Duodenal mucosa (tissue), 2 donors: Measurements from ENCODE around the gene ZMYM2.

Experiments used
- H3K27ac ChIP-seq: one replicate; pipeline ENCODE4 v1.7.0; 2013; ENCODE audit warnings: low read depth, low read length
- H3K27me3 ChIP-seq, 2 donors: one replicate each; pipeline ENCODE4 v1.7.0; 2013; ENCODE audit warnings: low read length in 2 of 2, control low read depth in 1 of 2; ENCODE audit not compliant: insufficient read depth in 2 of 2, control insufficient read depth in 1 of 2
- H3K36me3 ChIP-seq, 2 donors: one replicate each; pipeline ENCODE4 v1.7.0; 2013; ENCODE audit warnings: low read length in 2 of 2, control low read depth in 1 of 2; ENCODE audit not compliant: insufficient read depth in 2 of 2, control insufficient read depth in 1 of 2
- H3K4me1 ChIP-seq, 2 donors: one replicate each; pipeline ENCODE4 v1.7.0; 2013; ENCODE audit warnings: low read length in 2 of 2, control low read depth in 1 of 2; ENCODE audit not compliant: insufficient read depth in 2 of 2, control insufficient read depth in 1 of 2
- H3K4me3 ChIP-seq, 2 donors: one replicate each; pipeline ENCODE4 v1.7.0; 2013; ENCODE audit warnings: low read length in 2 of 2, low read depth in 1 of 2
- H3K9ac ChIP-seq, 2 donors: one replicate each; pipeline ENCODE4 v1.7.0; 2013; ENCODE audit warnings: low read length in 2 of 2, low read depth in 1 of 2
- H3K9me3 ChIP-seq, 2 donors: one replicate each; pipeline ENCODE4 v1.7.0; 2013; ENCODE audit warnings: low read length in 2 of 2, control low read depth in 1 of 2; ENCODE audit not compliant: control insufficient read depth in 1 of 2

The ZMYM2 gene

DNA sequence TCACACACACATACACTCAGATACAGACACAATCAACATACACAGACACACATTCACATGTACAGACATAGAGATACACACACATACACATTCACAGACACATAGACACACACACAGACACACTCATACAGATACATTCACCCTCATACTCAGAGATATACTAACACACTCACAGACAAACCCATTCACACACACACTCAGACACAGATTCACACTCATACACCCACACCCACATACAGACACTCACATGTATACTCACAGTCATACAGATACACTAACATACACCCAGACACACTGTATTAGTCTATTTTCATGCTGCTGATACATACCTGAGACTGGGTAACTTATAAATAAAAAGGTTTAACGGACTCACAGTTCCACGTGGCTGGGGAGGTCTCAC is 171.5 kb downstream of the ZMYM2 start:
- Histone ChIP-seq H3K9me3 (no peaks in the 10 kb centered on the region), H3K36me3 (no peaks in the 10 kb centered on the region), H3K27me3 (peaks cover 14 to 19% of the 10 kb centered on the region in 2 donors), H3K27ac (no peak overlapping the region), H3K4me3 (no peak overlapping the region), H3K4me1 (peaks cover 4 to 7% of the 10 kb centered on the region in 2 donors), H3K9ac (no peak overlapping the region)

DNA sequence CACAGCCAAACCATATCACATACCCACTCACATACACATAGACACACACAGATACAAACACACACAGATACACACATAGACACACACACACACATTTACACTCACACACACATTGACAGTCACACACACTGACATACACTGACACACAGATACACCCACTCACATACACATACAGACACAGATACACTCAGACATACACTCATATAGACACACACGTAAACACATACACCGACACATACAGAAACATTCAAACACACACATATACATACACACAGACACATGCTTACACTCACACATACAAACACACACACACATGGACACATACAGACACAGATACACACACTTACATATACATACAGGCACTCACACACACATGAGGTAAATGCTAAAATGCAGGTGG is 172.1 kb downstream of the ZMYM2 start:
- peaks cover 14 to 16% of the 10 kb centered on the region in 2 donors for H3K27me3 ChIP-seq
- no peaks in the 10 kb centered on the region for H3K36me3 ChIP-seq
- H3K4me3 ChIP-seq = no peak overlapping the region
- H3K27ac ChIP-seq = no peak overlapping the region
- H3K9me3 ChIP-seq = no peaks in the 10 kb centered on the region
- no peak overlapping the region for H3K9ac ChIP-seq
- peaks cover 4 to 7% of the 10 kb centered on the region in 2 donors for H3K4me1 ChIP-seq

DNA sequence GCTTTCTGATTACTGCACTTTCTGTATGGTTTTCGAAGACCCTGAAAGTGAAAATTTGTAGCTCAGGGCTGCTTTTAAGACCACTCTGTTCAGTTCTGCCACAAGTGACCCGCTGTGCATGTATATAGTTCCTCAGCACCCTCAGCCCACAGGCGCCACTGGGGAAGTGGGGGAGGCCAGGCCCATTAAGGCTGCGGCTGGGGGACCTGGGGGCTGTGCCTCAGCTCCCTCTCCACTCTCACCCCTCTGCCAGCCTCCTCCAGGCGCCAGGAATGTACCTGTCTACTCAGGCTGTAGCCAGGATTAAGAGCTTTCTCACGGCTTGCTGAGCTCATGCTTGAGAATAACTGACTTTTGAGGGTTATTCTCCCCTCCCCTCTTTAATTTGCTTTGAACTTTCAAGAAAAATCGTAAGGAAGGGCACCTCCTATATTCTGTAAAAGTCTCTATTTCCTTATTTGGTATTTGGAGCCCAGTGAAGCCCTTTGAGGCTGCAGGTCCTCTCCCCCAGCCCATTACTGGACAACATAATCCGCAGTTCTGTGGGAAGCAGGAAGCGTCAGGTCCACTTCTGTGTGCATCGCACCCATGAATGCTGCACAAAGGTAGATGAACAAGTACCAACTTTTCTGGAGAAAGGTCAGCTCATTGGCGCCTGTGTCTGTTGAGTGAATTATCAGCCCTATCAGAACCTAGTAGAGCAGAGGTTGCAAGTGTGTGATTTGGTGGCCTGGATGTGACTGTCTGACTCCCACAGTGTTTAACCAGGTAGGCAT is 172.7 kb downstream of the ZMYM2 start:
- Histone ChIP-seq H3K27ac (no peak overlapping the region), H3K9me3 (no peaks in the 10 kb centered on the region), H3K9ac (no peak overlapping the region), H3K4me3 (no peak overlapping the region), H3K36me3 (no peaks in the 10 kb centered on the region), H3K27me3 (peaks cover 13 to 14% of the 10 kb centered on the region in 2 donors), H3K4me1 (peaks cover 4 to 7% of the 10 kb centered on the region in 2 donors)

DNA sequence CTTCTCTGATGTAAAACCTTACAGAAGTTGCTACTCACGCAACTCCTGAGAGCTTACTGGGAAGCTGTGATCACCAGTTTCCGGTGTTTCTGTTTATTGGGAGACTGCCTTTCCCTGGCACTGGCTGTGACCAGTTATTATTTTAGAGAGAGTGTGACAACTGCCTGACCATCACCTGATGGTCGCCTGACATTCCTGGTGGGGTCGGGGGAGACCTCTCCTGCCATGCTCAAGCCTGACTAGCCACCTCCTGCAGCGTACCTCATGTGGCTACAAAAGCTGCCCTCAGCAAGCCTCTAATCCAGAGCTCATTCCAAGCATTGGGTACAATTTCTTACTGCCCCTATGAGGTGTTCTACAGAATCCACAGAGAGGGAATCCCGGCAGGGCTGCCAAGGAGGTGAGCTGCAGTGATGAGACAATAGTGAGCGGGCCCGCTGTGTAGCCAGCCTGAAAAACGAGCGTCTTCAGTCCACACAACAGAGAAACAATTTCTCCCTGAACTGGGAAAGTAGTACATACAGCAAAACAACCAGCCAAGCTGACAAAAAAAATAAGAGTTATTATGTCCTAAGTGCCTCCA is 173.6 kb downstream of the ZMYM2 start:
- Histone ChIP-seq H3K9ac (no peak overlapping the region), H3K36me3 (no peaks in the 10 kb centered on the region), H3K9me3 (no peaks in the 10 kb centered on the region), H3K27me3 (peaks cover 13 to 14% of the 10 kb centered on the region in 2 donors), H3K4me1 (peaks cover 4 to 7% of the 10 kb centered on the region in 2 donors), H3K27ac (no peak overlapping the region), H3K4me3 (no peak overlapping the region)

DNA sequence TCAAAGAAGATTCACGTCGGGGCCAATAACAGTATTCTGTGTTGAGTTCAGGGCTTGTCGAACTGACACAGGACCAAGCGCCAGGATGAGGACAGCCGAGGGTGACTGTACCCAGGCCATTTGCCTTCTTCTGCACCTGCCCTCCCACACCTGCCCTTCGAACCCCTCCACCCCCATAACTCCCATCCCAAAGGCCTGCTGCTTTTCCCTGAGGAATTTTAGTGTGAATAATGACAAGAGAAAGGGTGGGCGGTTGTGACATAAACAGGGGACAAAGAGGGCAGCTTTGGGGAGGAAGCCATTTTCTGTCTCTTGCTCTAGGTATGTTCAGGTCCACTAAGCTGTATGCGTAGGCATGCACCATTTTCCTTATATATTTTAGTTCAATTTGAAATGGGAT is 176.2 kb downstream of the ZMYM2 start:
- Histone ChIP-seq H3K27me3 (peaks cover 21 to 28% of the 10 kb centered on the region in 2 donors), H3K27ac (no peak overlapping the region), H3K9me3 (no peaks in the 10 kb centered on the region), H3K4me3 (no peak overlapping the region), H3K9ac (no peak overlapping the region), H3K36me3 (no peaks in the 10 kb centered on the region), H3K4me1 (no peaks in the 10 kb centered on the region)

DNA sequence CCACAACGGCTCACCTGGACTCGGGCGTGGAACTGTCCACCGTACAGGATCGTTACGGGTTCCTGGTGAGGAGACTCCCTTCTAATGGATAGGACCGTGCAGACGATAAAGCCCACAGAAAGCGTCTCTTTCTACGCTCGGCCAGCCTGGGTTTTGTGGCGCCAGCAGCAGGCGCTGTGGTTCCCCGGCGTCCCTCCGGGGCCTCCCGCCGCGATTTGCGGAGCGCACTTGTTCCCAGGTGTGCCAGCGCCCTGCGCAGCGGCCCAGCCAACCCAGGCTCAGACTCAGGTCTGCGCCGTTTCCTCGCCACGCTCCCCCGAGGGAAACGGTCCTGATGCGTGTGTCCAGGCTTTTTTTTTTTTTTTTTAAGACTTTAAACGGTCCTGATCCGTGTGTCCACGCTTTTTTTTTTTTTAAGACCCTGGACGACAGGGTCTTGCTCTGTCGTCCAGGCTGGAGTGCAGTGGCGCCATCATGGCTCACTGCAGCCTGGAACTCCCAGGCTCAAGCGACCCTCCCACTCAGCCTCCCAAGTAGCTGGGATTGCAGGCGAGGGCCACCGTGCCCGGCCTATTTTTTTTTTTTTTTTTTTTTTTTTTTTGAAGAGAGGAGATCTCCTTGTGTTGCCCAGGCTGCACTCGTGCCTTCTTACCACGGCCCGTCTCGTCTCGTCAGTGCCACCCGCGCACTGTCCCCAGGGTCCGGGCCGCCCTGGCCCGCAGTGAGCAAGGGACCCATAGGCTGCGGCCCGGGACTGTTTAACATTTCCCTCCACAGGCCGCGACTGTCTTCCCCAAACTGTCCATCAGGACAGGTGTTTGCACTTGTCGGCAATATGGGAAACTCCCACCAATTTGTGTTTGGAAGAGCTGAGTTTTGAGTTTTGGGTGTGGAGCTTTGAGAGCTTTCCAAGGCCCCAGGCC is 178.5 kb downstream of the ZMYM2 start:
- Histone ChIP-seq H3K27me3 (peaks cover 39% of the 10 kb centered on the region in 2 donors), H3K36me3 (no peaks in the 10 kb centered on the region), H3K4me1 (no peaks in the 10 kb centered on the region), H3K27ac (no peak overlapping the region), H3K4me3 (peak overlapping the region; percentile 40 to 50), H3K9me3 (no peaks in the 10 kb centered on the region), H3K9ac (no peak overlapping the region)

DNA sequence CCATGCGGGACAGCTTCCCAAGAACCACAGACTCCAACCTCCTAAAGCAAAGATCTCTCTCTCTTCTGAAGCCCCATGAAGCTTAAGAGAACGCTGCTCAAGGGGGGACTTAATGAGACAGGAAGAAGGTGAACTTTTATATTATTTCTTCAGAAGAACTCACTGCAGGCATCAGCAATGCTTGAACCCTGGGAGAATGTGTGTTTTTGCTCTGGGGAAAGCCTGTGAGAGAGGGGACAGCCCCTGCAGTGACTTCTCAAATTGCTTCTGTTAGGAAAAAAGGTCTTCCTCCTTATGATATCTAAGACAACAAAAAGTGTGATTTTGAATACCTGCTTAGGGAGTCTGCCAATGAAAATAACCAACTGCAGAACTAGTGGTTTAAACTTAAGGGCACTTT is 179.3 kb downstream of the ZMYM2 start:
- Histone ChIP-seq H3K4me1 (no peaks in the 10 kb centered on the region), H3K9me3 (no peaks in the 10 kb centered on the region), H3K36me3 (no peaks in the 10 kb centered on the region), H3K4me3 (no peak overlapping the region), H3K9ac (no peak overlapping the region), H3K27me3 (peaks cover 45 to 46% of the 10 kb centered on the region in 2 donors), H3K27ac (no peak overlapping the region)

DNA sequence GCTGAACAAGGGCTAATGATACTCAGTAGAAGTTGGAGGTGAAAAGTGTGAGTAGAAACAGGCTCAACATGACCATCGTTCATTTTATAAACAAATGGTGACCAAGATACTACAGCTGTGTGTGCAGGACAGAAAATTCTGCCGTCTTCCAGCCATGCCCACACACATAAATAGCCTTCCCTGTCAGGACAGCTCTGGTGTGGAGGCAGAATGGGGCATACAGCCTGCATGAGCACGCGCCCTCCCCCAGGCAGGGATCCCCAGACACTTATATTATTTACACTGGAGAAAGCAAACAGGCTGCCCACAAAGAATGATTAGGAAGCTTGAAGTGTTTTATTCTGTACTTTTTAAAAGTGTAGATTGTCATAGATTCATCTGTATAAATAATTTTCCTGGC is 182.0 kb downstream of the ZMYM2 start:
- Histone ChIP-seq H3K27ac (no peak overlapping the region), H3K27me3 (peaks cover 54 to 63% of the 10 kb centered on the region in 2 donors), H3K9me3 (no peaks in the 10 kb centered on the region), H3K9ac (no peak overlapping the region), H3K4me1 (no peaks in the 10 kb centered on the region), H3K36me3 (no peaks in the 10 kb centered on the region), H3K4me3 (no peak overlapping the region)
